Type B pancreatic cell (in vitro differentiated cells): ENCODE measurements around the gene E2F7. TPM values are rescaled to one million over a fixed set of nuclear protein-coding genes. Genes with fewer than 3 reads are reported as not detected.
"Not testable (repeated sequence)": the region's sequence is repeated elsewhere in the genome, so short reads cannot be mapped to it uniquely, and the experiment has no call there.

Experiments used
- DNase-seq: peaks from one replicate; pipeline ENCODE4 v3.0.0; 2021; ENCODE audit warnings: mixed read lengths; ENCODE audit not compliant: unreplicated experiment; ENCODE audit errors: extremely low spot score
- H3K27ac Mint-ChIP-seq: 2 replicates; pipeline ENCODE4 v1.8.0; 2021; ENCODE audit warnings: mild to moderate bottlenecking, mixed read lengths
- H3K27me3 Mint-ChIP-seq: 2 replicates; pipeline ENCODE4 v1.8.0; 2021; ENCODE audit warnings: mixed read lengths
- H3K36me3 Mint-ChIP-seq: 2 replicates; pipeline ENCODE4 v1.8.0; 2021; ENCODE audit warnings: mixed read lengths
- H3K4me1 Mint-ChIP-seq: one replicate; pipeline ENCODE4 v1.8.0; 2021; ENCODE audit warnings: mixed read lengths; ENCODE audit not compliant: unreplicated experiment
- H3K4me3 Mint-ChIP-seq: 2 replicates; pipeline ENCODE4 v1.8.0; 2021; ENCODE audit warnings: mild to moderate bottlenecking, mixed read lengths
- H3K9me3 Mint-ChIP-seq: 2 replicates; pipeline ENCODE4 v1.8.0; 2021; ENCODE audit warnings: mixed read lengths
- total RNA-seq: library from RNA; stranded (reverse); gene quantifications from 2 replicates; pipeline ENCODE4 v1.2.1, GENCODE V29; 2021; ENCODE audit warnings: low replicate concordance
- TF ChIP-seq, protein P1 (sequence below): fragments of 200-600 bp; sonication (generic); conservative IDR thresholded peaks from 2 replicates; pipeline ENCODE4 v1.5.0; 2021; ENCODE audit warnings: antibody characterized with exemption, mild to moderate bottlenecking

Gene E2F7
- total RNA-seq, 1 donor from 2014 or later = 24.8 TPM

- Mint-ChIP-seq H3K27ac (no peak overlapping the region), H3K36me3 (no peaks in the 10 kb centered on the region), H3K4me3 (no peak overlapping the region), H3K27me3 (no peaks in the 10 kb centered on the region), H3K4me1 (no peaks in the 10 kb centered on the region), H3K9me3 (no peaks in the 10 kb centered on the region)
- TF ChIP-seq, protein P1, sequence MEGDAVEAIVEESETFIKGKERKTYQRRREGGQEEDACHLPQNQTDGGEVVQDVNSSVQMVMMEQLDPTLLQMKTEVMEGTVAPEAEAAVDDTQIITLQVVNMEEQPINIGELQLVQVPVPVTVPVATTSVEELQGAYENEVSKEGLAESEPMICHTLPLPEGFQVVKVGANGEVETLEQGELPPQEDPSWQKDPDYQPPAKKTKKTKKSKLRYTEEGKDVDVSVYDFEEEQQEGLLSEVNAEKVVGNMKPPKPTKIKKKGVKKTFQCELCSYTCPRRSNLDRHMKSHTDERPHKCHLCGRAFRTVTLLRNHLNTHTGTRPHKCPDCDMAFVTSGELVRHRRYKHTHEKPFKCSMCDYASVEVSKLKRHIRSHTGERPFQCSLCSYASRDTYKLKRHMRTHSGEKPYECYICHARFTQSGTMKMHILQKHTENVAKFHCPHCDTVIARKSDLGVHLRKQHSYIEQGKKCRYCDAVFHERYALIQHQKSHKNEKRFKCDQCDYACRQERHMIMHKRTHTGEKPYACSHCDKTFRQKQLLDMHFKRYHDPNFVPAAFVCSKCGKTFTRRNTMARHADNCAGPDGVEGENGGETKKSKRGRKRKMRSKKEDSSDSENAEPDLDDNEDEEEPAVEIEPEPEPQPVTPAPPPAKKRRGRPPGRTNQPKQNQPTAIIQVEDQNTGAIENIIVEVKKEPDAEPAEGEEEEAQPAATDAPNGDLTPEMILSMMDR = no peak
- DNase-seq = no peak
Observed at GRCh38 chr12:77104286-77104685, 38.9 kb upstream of the E2F7 start.

DNA sequence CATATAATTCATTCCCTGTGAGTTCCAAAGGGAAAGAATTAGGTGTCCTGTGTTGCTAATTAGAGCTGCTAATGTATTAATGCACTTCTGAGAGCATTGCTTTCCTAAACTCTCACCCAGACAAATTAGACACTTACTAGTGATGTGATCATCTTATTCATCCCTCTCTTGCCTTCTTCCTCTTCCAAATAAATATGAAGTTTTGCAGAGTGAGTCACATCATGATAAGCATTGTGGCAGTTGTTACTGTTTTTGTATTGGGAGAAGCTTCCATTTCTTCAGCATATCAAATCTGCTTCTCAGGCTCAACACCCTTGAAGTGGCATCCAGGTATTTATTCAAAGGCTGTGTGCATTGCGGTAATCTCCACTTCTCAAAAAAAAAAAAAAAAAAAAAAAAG is 37.3 kb upstream of the E2F7 start:
- DNase-seq = no peak
- no peaks in the 10 kb centered on the region for H3K27me3 Mint-ChIP-seq
- H3K36me3 Mint-ChIP-seq = no peaks in the 10 kb centered on the region
- TF ChIP-seq, protein P1 = no peak
- no peak overlapping the region for H3K4me3 Mint-ChIP-seq
- H3K27ac Mint-ChIP-seq = no peak overlapping the region
- H3K4me1 Mint-ChIP-seq = no peaks in the 10 kb centered on the region
- no peaks in the 10 kb centered on the region for H3K9me3 Mint-ChIP-seq

DNA sequence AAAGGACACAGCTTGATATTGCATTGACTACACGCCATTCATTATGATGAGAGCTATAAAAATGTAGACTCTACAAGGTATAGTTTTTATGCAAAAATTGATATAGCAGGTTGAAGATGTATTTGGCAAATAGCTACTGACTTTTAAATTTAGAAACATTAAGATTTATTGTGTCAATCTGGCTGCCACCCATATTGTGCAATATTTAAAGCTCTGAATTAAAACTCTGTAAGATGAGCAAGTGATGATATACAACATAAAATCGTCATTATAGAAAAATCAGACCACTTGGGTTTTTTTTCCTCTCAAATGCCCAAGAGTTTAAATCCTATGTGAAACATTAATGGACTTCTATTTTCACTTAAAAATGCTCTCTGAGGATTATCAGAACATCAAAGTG is 36.8 kb upstream of the E2F7 start:
- no peak for DNase-seq
- Mint-ChIP-seq H3K36me3 (no peaks in the 10 kb centered on the region), H3K9me3 (no peaks in the 10 kb centered on the region), H3K4me3 (no peak overlapping the region), H3K4me1 (no peaks in the 10 kb centered on the region), H3K27me3 (no peaks in the 10 kb centered on the region), H3K27ac (no peak overlapping the region)
- TF ChIP-seq, protein P1 = no peak

GRCh38 chr12:77099799-77100198 is 34.4 kb upstream of the E2F7 start:
- Mint-ChIP-seq H3K27ac (no peak overlapping the region), H3K4me3 (no peak overlapping the region), H3K9me3 (no peaks in the 10 kb centered on the region), H3K27me3 (no peaks in the 10 kb centered on the region), H3K36me3 (no peaks in the 10 kb centered on the region), H3K4me1 (no peaks in the 10 kb centered on the region)
- TF ChIP-seq, protein P1 = no peak
- no peak for DNase-seq

- TF ChIP-seq, protein P1 = no peak
- H3K27ac Mint-ChIP-seq = no peak overlapping the region
- H3K36me3 Mint-ChIP-seq = no peaks in the 10 kb centered on the region
- no peak overlapping the region for H3K4me3 Mint-ChIP-seq
- no peaks in the 10 kb centered on the region for H3K4me1 Mint-ChIP-seq
- no peaks in the 10 kb centered on the region for H3K9me3 Mint-ChIP-seq
- H3K27me3 Mint-ChIP-seq = no peaks in the 10 kb centered on the region
- no peak for DNase-seq
Observed at GRCh38 chr12:77097846-77098245, 32.5 kb upstream of the E2F7 start.

DNA sequence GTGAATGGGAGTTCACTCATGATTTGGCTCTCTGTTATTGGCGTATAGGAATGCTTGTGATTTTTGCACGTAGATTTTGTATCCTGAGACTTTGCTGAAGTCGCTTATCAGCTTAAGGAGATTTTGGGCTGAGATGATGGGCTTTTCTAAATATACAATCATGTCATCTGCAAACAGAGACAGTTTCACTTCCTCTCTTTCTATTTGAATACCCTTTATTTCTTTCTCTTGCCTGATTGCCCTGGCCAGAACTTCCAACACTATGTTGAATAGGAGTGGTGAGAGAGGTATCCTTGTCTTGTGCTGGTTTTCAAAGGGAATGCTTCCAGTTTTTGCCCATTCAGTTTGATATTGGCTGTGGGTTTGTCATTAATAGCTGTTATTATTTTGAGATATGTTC is 26.9 kb upstream of the E2F7 start:
- H3K9me3 Mint-ChIP-seq, H3K36me3 Mint-ChIP-seq, H3K27ac Mint-ChIP-seq, H3K4me3 Mint-ChIP-seq, DNase-seq, H3K4me1 Mint-ChIP-seq, H3K27me3 Mint-ChIP-seq: not testable (repeated sequence)
